A673 (cell line): ENCODE results near the gene STPG4. TPM values are rescaled to one million over a fixed set of nuclear protein-coding genes. Genes with fewer than 3 reads are reported as not detected.

Experiments used
- BruUV-seq: library from RNA; stranded (reverse); fragments of 400-500 nt; replicated peaks from 2 replicates; lab custom pipeline; 2021; lab: Mats Ljungman, UMichigan
- CTCF ChIA-PET: fragments of 300-600 bp; sonication (Branson Sonifier 250); formaldehyde crosslinking; loops from one replicate; lab custom pipeline; 2022; ENCODE audit warnings: antibody characterized with exemption; lab: Charles Lee
- POLR2A ChIA-PET: fragments of 300-600 bp; sonication (Branson Sonifier 250); formaldehyde crosslinking; loops from one replicate; lab custom pipeline; 2022; ENCODE audit warnings: antibody characterized with exemption; ENCODE audit not compliant: low non-redundant PET; lab: Charles Lee
- DNase-seq: peaks from one replicate; pipeline ENCODE4 v3.0.0-alpha.2; 2015; ENCODE audit warnings: low spot score
- H3K27ac ChIP-seq: fragments of 200-600 bp; sonication (generic); 2 replicates; pipeline ENCODE4 v1.5.1; 2016; ENCODE audit warnings: mixed run types, low read depth, mild to moderate bottlenecking, mixed read lengths, antibody characterized with exemption, low read length; ENCODE audit not compliant: poor library complexity, severe bottlenecking
- H3K27me3 ChIP-seq: fragments of 200-600 bp; sonication (generic); replicated peaks from 2 replicates; pipeline ENCODE4 v1.6.1; 2017; ENCODE audit warnings: mixed run types, low read depth, mild to moderate bottlenecking, mixed read lengths, antibody characterized with exemption, low read length; ENCODE audit not compliant: insufficient read depth, poor library complexity
- H3K36me3 ChIP-seq: fragments of 200-600 bp; sonication (generic); 2 replicates; pipeline ENCODE4 v1.6.1; 2016; ENCODE audit warnings: mixed run types, mild to moderate bottlenecking, mixed read lengths, antibody characterized with exemption, low read length; ENCODE audit not compliant: insufficient read depth, poor library complexity, severe bottlenecking
- H3K4me1 ChIP-seq: fragments of 200-600 bp; sonication (generic); 2 replicates; pipeline ENCODE4 v1.6.1; 2017; ENCODE audit warnings: mixed run types, mild to moderate bottlenecking, mixed read lengths, antibody characterized with exemption, low read length; ENCODE audit not compliant: insufficient read depth, poor library complexity, severe bottlenecking
- H3K4me3 ChIP-seq: fragments of 200-600 bp; sonication (generic); 2 replicates; pipeline ENCODE4 v1.5.1; 2016; ENCODE audit warnings: low read depth, mixed run types, mild to moderate bottlenecking, mixed read lengths, low read length; ENCODE audit not compliant: poor library complexity, severe bottlenecking
- H3K9me3 ChIP-seq: fragments of 200-600 bp; sonication (generic); 2 replicates; pipeline ENCODE4 v1.6.1; 2016; ENCODE audit warnings: mixed run types, low read depth, mild to moderate bottlenecking, mixed read lengths, antibody characterized with exemption, low read length; ENCODE audit not compliant: poor library complexity, severe bottlenecking
- CTCF ChIP-seq: fragments of 300-800, 200-600 bp; sonication (generic); conservative IDR thresholded peaks from 2 replicates; pipeline ENCODE4 v1.5.1; 2017; ENCODE audit warnings: low read depth, mild to moderate bottlenecking, antibody characterized with exemption, low read length, moderate library complexity, mixed read lengths
- EZH2 ChIP-seq: fragments of 200-600 bp; sonication (generic); IDR thresholded peaks from 2 replicates; pipeline ENCODE4 v1.6.1; 2017; ENCODE audit warnings: borderline replicate concordance, low read depth, mild to moderate bottlenecking, mixed read lengths, antibody characterized with exemption, low read length; ENCODE audit not compliant: poor library complexity, severe bottlenecking
- intact Hi-C: fragments of 100-400 bp; cut with micrococcal nuclease; formaldehyde crosslinking; loops from one replicate; pipeline ENCODE4 v1.10.0; 2022; ENCODE audit not compliant: unreplicated experiment
- total RNA-seq: library from RNA; stranded (reverse); gene quantifications from 2 replicates; pipeline ENCODE4 v1.2.3, GENCODE V29; 2021

The STPG4 gene
- total RNA-seq, 1 experiment from 2014 or later = 0.75 TPM

GRCh38 chr2:47073641-47074040 is 81.5 kb downstream of the STPG4 start:
- CTCF ChIA-PET = no interaction called here
- DNase-seq = no peak

GRCh38 chr2:47073217-47073616 is 81.9 kb downstream of the STPG4 start:
- DNase-seq = no peak
- H3K4me3 ChIP-seq = no peak overlapping the region
- intact Hi-C loops = no loop called here
- no TSS peak for BruUV-seq
- H3K4me1 ChIP-seq = no peaks in the 10 kb centered on the region
- H3K9me3 ChIP-seq = no peaks in the 10 kb centered on the region
- TF ChIP-seq CTCF (no peak), EZH2 (no peak)
- POLR2A ChIA-PET = no interaction called here
- CTCF ChIA-PET = no interaction called here
- H3K27ac ChIP-seq = no peak overlapping the region
- no peaks in the 10 kb centered on the region for H3K36me3 ChIP-seq
- no peaks in the 10 kb centered on the region for H3K27me3 ChIP-seq

More at GRCh38 chr2:47073641-47074040, 81.5 kb downstream of the STPG4 start:
- Histone ChIP-seq H3K36me3 (no peaks in the 10 kb centered on the region), H3K27ac (no peak overlapping the region), H3K27me3 (no peaks in the 10 kb centered on the region), H3K4me3 (no peak overlapping the region), H3K4me1 (no peaks in the 10 kb centered on the region), H3K9me3 (no peaks in the 10 kb centered on the region)
- no TSS peak for BruUV-seq
- TF ChIP-seq CTCF (no peak), EZH2 (no peak)
- POLR2A ChIA-PET = no interaction called here
- intact Hi-C loops = no loop called here

DNA sequence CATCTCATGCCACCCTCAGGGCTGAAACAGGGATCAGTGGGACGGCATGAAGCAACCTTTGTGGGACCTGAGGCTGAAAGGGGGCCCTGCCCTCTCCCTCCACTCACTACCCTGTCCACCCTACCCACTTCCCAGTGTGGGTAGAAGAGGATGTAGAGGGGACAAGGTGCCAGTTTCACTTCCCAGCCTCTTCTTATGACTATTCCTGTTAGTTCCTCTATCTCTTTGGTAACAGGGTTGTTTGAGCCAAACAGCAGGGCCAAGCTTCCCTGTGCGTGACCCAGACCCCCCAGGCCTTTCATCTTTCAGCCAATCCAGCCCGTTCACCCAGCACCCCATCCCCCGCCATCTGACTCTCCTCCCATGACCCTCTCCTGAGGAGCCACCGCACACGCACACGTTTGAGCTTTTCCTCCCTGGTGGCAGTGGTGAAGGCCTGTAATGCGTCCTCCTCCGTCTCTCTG is 82.3 kb downstream of the STPG4 start:
- ChIA-PET CTCF (no interaction called here), POLR2A (no interaction called here)
- no peak for DNase-seq
- TF ChIP-seq CTCF (no peak), EZH2 (no peak)
- Histone ChIP-seq H3K9me3 (no peaks in the 10 kb centered on the region), H3K27ac (no peak overlapping the region), H3K4me1 (no peaks in the 10 kb centered on the region), H3K4me3 (no peak overlapping the region), H3K27me3 (no peaks in the 10 kb centered on the region), H3K36me3 (no peaks in the 10 kb centered on the region)
- no TSS peak for BruUV-seq
- intact Hi-C loops = no loop called here
